Body of pancreas (tissue), 4 donors: ENCODE measurements around the gene SLC5A9. TPM values are rescaled to one million over a fixed set of nuclear protein-coding genes. Genes with fewer than 3 reads are reported as not detected.

Source experiments
- ATAC-seq: fragments of 150-250 bp; one replicate; pipeline ENCODE4 v1.9.1; 2016
- DNase-seq, 4 donors: peaks; one replicate each; pipeline ENCODE4 v3.0.0-alpha.2; 2019
- H3K27ac ChIP-seq, 4 donors: fragments of 200-600 bp; sonication (generic); 1 replicate in 3 of 4; 2 replicates in 1 of 4; pipeline versions ENCODE4 v1.5.1 to v1.6.1; 2016 to 2019; ENCODE audit warnings: mild to moderate bottlenecking in 1 of 4, mixed read lengths in 1 of 4, moderate library complexity in 1 of 4
- H3K27me3 ChIP-seq, 2 donors: fragments of 200-600 bp; sonication (generic); one replicate each; pipeline ENCODE4 v1.6.0; 2016; ENCODE audit warnings: mild to moderate bottlenecking in 1 of 2
- H3K36me3 ChIP-seq, 2 donors: fragments of 200-600 bp; sonication (generic); replicated peaks in 1 of 2; 2 replicates each; pipeline ENCODE4 v1.5.1; 2016; ENCODE audit warnings: low read depth in 2 of 2; ENCODE audit not compliant: insufficient read depth in 1 of 2
- H3K4me1 ChIP-seq: fragments of 200-600 bp; sonication (generic); one replicate; pipeline ENCODE4 v1.6.0; 2016
- H3K4me3 ChIP-seq, 2 donors: fragments of 200-600 bp; sonication (generic); 1 replicate in 1 of 2; 2 replicates in 1 of 2; pipeline ENCODE4 v1.5.1; 2016 to 2019
- H3K9me3 ChIP-seq, 3 donors: fragments of 200-600 bp; sonication (generic); 1 replicate in 2 of 3; 2 replicates in 1 of 3; pipeline ENCODE4 v1.5.1; 2016
- POLR2A ChIP-seq, 3 donors: fragments of 450-650 bp; IDR thresholded peaks; one replicate each; pipeline ENCODE4 v1.6.1; 2016; ENCODE audit warnings: antibody characterized with exemption in 3 of 3, mild to moderate bottlenecking in 2 of 3
- WGBS, 2 donors: methylation state at CpG; one replicate each; pipeline ENCODE4 v1.1.5; 2017; 5-methylcytosine and 5-hydroxymethylcytosine counted together
- intact Hi-C: fragments of 100-400 bp; cut with DNase I; formaldehyde crosslinking; loops from one replicate; pipeline ENCODE4 v1.15.1; 2023
- total RNA-seq, 2 donors: library from RNA; depleted of rRNA; stranded (reverse); fragments of >200 nt; gene quantifications; one replicate each; pipeline ENCODE4 v1.1.0, GENCODE V29; 2016
- TF ChIP-seq, protein P1 (sequence below), 7 experiments: fragments of 450-650 bp in 4 of 7; fragments of 200-600 bp in 3 of 7; sonication (generic) in 3 of 7; IDR thresholded peaks; one replicate each; pipeline ENCODE4 v1.5.1; 2016 to 2019; ENCODE audit warnings: antibody characterized with exemption in 7 of 7

SLC5A9 gene
- total RNA-seq, 2 donors from 2014 or later = 3.3 to 5.2 TPM

DNA sequence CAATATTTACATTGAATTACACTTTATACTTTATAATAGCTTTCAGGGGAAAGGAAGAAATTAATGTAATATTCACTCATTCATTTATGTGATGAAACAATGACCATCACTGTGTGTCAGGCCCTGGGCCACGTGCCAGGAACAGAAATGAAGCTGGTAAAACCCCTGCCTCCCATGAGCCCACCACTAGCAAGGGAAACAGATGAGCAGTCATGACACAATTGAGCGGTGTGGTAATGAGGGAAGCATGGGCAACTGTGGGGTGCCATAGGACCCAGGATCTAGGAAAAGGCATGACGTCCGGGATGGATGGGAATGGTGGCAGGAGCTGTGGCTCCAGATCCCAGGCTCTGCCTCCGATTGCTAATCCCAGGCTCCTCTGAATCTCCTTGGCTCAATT, 17.0 kb upstream of the SLC5A9 start:
- Histone ChIP-seq H3K4me3 (no peak overlapping the region), H3K9me3 (no peaks in the 10 kb centered on the region), H3K27ac (no peak overlapping the region), H3K4me1 (no peaks in the 10 kb centered on the region), H3K27me3 (no peaks in the 10 kb centered on the region), H3K36me3 (no peaks in the 10 kb centered on the region)
- no peak for ATAC-seq
- 71 to 82% methylated on average over 5 of the region's 5 CpGs for WGBS, 2 donors
- TF ChIP-seq POLR2A (IDR thresholded peaks at IDR 0.05) = no peak
- TF ChIP-seq, protein P1, sequence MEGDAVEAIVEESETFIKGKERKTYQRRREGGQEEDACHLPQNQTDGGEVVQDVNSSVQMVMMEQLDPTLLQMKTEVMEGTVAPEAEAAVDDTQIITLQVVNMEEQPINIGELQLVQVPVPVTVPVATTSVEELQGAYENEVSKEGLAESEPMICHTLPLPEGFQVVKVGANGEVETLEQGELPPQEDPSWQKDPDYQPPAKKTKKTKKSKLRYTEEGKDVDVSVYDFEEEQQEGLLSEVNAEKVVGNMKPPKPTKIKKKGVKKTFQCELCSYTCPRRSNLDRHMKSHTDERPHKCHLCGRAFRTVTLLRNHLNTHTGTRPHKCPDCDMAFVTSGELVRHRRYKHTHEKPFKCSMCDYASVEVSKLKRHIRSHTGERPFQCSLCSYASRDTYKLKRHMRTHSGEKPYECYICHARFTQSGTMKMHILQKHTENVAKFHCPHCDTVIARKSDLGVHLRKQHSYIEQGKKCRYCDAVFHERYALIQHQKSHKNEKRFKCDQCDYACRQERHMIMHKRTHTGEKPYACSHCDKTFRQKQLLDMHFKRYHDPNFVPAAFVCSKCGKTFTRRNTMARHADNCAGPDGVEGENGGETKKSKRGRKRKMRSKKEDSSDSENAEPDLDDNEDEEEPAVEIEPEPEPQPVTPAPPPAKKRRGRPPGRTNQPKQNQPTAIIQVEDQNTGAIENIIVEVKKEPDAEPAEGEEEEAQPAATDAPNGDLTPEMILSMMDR (IDR thresholded peaks at IDR 0.05) = no peak
- intact Hi-C loops = loop anchor here (10.0 kb wide), 1 partner anchor 461 kb away; no protein-coding TSS in a partner anchor
- DNase-seq = no peak

DNA sequence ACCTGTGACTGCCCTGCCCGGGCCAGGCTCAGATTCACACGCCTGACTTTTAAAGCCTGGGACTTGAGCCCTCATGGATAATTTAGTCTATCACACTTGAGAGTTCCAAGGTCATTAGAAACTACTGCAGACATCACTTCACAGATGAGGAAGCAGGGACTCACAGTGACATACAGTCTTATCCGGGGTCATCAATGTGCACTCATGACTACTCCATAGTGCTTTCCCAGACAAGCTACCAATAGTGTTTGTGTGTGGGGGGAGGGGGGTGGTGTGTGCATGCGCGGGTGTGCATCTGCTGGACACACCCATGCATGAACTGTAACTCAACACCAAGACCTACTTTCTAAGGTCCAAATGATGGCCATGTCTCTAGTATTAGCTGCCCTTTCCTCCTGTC, 16.1 kb upstream of the SLC5A9 start:
- no peak overlapping the region for H3K4me3 ChIP-seq
- ATAC-seq (no peak), DNase-seq (no peak)
- no peaks in the 10 kb centered on the region for H3K4me1 ChIP-seq
- intact Hi-C loops = loop anchor here (10.0 kb wide), 1 partner anchor 462 kb away; no protein-coding TSS in a partner anchor
- no peaks in the 10 kb centered on the region for H3K9me3 ChIP-seq
- H3K36me3 ChIP-seq = no peaks in the 10 kb centered on the region
- no peak for TF ChIP-seq POLR2A (IDR thresholded peaks at IDR 0.05)
- TF ChIP-seq, protein P1 (IDR thresholded peaks at IDR 0.05) = no peak
- H3K27ac ChIP-seq = no peak overlapping the region
- no peaks in the 10 kb centered on the region for H3K27me3 ChIP-seq
- 70 to 71% methylated on average over 5 of the region's 5 CpGs for WGBS, 2 donors

DNA sequence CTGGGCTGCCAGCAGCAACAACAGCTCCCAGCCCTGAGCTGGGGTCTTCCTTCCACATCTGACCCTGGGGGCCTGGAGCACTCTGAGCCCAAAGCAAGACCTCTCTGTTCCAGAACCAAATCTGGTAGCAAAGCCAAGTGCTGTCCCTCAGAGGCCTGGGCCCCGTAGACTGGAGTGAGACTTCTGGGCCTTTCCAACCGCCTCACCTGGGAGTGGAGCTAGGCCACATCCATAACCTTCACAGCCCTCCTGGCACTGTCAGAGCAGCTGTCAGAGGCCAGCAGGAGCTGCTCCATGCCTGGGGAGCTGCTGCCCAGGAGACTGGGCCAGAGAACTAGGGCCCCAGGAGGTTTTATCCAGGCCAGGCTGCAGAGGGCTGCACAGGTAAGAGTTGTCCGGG, 15.4 kb upstream of the SLC5A9 start:
- no peaks in the 10 kb centered on the region for H3K4me1 ChIP-seq
- no peak overlapping the region for H3K27ac ChIP-seq
- no peaks in the 10 kb centered on the region for H3K9me3 ChIP-seq
- no peak for DNase-seq
- intact Hi-C loops = loop anchor here (10.0 kb wide), 1 partner anchor 462 kb away; no protein-coding TSS in a partner anchor
- no peak overlapping the region for H3K4me3 ChIP-seq
- 45 to 69% methylated on average over 2 to 3 of the region's 3 CpGs for WGBS, 2 donors
- H3K36me3 ChIP-seq = no peaks in the 10 kb centered on the region
- ATAC-seq = no peak
- H3K27me3 ChIP-seq = no peaks in the 10 kb centered on the region
- no peak for TF ChIP-seq POLR2A (IDR thresholded peaks at IDR 0.05)
- TF ChIP-seq, protein P1 (IDR thresholded peaks at IDR 0.05) = no peak

DNA sequence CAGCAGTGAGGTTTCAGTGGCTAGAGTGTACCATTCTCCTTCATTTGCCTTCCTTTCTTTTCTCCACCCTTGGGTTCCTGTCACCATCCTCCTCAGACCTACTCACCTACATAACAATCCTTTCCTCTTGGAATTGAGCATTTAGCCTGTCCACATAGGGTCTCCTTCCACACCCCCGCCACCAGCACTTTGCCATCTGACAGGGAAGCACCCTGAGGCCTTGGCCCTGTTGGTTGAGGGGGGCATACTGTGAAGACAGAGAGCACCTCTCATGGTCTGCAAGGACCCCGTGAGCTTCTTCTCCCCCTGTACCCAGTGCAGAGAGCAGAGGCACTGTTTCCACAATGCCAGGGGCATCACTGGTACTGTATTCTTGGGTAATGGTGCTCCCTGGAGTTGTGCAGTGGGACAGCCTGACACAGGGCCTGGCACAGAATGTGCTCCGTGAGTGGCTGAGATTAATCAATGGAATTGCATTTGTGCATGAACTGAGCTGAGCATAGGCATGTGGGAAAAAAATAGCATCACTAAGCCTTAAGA, 14.9 kb upstream of the SLC5A9 start:
- DNase-seq (no peak), ATAC-seq (no peak)
- H3K9me3 ChIP-seq = no peaks in the 10 kb centered on the region
- no peaks in the 10 kb centered on the region for H3K36me3 ChIP-seq
- intact Hi-C loops = loop anchor here (10.0 kb wide), 1 partner anchor 463 kb away; no protein-coding TSS in a partner anchor
- no peak for TF ChIP-seq POLR2A (IDR thresholded peaks at IDR 0.05)
- TF ChIP-seq, protein P1 (IDR thresholded peaks at IDR 0.05) = no peak
- H3K27ac ChIP-seq = no peak overlapping the region
- no peaks in the 10 kb centered on the region for H3K27me3 ChIP-seq
- H3K4me3 ChIP-seq = no peak overlapping the region
- 82 to 93% methylated on average over 3 of the region's 3 CpGs for WGBS, 2 donors
- no peaks in the 10 kb centered on the region for H3K4me1 ChIP-seq

DNA sequence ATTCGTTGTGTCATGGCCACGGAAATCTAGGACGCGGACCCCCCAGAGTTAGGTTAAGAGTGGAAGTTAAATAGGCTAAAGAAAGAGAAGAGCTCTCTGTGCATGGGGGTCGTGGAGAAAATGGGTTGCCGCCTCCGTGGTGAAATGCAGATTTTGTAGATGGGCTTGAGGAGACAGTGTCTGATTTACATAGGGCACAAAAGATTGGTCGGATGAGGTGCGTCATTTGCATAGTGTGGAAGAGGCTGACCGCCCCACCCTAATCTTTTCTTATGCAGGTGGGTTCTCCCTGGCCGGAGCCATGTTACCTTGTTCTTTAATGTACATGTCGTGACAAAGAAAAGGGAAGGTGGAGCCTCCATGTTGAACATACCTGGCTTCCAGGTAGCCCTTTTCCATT, 14.3 kb upstream of the SLC5A9 start:
- DNase-seq (no peak), ATAC-seq (no peak)
- no peak for TF ChIP-seq POLR2A (IDR thresholded peaks at IDR 0.05)
- TF ChIP-seq, protein P1 (IDR thresholded peaks at IDR 0.05) = no peak
- Histone ChIP-seq H3K4me1 (no peaks in the 10 kb centered on the region), H3K27ac (no peak overlapping the region), H3K9me3 (no peaks in the 10 kb centered on the region), H3K36me3 (no peaks in the 10 kb centered on the region), H3K27me3 (no peaks in the 10 kb centered on the region), H3K4me3 (no peak overlapping the region)
- 70 to 76% methylated on average over 12 of the region's 12 CpGs for WGBS, 2 donors
- intact Hi-C loops = loop anchor here (10.0 kb wide), 1 partner anchor 463 kb away; no protein-coding TSS in a partner anchor
